ENCODE measurements around the gene NUDCD3.

Gene NUDCD3

GRCh38 chr7:44375926-44376342, 114.5 kb downstream of the NUDCD3 start:
- DNase-seq (ENCODE audit: extremely low spot score, insufficient read length, low read depth) (no peak), FAIRE-seq (no peak)

- no peak for DNase-seq (ENCODE audit: extremely low spot score, insufficient read length, low read depth)
Measured at GRCh38 chr7:44375236-44375699, 115.2 kb downstream of the NUDCD3 start.

DNA sequence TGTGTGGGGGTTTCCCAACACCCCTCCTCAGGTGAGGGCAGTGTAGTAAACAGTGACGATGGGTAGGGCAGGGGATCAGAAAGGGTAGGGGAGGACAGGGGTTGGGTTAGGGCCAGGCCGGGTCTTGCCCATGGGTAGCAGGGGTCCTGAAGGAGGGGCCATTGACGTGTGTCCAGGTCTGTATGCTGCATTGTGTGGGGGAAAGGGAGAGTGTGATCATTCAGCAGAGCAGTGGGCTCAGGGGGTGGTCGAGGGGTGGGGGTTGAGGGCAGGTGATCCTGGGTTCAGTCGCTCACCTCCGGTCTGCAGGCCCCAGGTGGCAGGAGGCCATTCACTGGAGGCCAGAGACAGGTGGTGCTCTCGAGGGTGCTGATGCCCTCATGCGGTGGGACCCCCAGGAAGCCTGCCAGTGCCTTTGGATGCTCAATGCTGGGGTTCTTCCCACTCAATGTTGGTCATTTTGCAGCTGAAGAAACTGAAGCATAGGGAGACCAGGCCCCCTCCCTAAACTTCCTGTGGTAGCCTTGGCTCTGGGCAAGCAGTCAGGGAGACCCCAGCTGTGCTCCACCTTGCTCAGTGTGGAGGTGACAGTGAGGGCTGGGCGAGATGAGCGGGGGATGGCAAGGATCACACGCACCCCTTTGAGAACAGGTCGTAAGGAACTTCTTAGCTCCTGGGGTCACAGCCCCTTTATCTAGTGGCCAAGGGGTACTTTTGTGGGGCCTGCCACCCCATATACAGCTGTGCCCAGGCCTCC, 116.3 kb downstream of the NUDCD3 start:
- DNase-seq (ENCODE audit: extremely low spot score, insufficient read length, low read depth) (no peak), FAIRE-seq (no peak)

More at GRCh38 chr7:44375236-44375699, 115.2 kb downstream of the NUDCD3 start:
- FAIRE-seq, result no peak

DNA sequence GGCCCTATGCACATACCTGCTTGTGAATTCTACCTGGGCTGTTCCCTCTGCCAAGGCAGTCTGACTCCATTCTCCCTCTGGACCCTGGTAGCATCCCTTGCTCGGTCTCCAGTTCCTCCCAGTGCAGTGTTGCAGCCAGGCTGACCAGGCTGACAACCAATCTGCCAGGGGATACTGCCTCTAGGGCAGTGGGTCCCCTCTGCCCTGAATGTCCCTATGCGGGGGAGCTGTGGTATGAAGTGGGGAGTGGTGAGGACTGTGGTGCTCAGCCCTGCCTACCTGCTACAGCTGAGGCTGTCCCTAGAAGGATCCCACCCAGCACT, 117.1 kb downstream of the NUDCD3 start:
- FAIRE-seq, result no peak

DNA sequence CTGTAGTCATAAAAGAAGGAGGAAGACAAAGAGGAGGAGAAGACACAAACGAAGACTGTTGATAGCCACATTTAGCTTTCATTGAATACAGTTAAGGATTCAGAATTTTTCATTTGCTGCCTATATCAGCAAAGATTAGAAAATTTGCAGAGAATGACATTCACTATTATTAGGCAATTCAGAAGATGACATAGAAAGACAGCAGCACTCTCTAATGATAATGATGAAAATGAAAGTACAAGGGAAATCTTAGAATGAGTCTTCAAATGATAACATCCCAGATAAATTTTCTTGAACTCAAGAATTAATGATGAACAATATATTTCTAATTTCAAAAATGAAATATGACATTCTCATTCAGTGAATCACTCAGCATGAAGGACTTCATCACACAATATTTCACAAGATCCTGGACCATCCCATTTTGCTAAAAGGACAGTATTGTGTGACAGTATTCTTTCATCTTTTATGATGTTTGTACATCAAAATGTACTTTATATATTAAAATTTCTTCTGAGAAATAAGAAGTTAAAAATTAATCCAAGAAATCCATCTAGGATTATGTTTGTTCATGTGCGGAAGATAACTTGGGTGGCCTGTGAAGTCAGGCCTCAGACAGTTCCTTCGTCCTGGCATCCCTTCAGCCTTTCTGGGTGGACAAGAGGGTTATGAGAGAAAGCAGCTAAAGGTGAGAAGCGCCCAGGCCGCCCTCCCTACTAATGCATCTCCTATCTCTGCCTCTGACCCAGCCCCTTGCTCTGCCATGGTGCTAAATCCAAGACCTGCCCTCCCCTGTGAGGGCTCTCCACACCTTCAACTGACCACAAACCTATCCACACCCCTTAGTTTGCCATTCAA, 117.7 kb downstream of the NUDCD3 start:
- DNase-seq (ENCODE audit: extremely low spot score, insufficient read length, low read depth) (no peak), FAIRE-seq (no peak)

More for the DNA sequence above, 117.1 kb downstream of the NUDCD3 start:
- DNase-seq (ENCODE audit: extremely low spot score, insufficient read length, low read depth), result no peak

GRCh38 chr7:44368885-44369284, 121.6 kb downstream of the NUDCD3 start:
- no peak for FAIRE-seq
- DNase-seq (ENCODE audit: extremely low spot score, insufficient read length, low read depth), result no peak

DNA sequence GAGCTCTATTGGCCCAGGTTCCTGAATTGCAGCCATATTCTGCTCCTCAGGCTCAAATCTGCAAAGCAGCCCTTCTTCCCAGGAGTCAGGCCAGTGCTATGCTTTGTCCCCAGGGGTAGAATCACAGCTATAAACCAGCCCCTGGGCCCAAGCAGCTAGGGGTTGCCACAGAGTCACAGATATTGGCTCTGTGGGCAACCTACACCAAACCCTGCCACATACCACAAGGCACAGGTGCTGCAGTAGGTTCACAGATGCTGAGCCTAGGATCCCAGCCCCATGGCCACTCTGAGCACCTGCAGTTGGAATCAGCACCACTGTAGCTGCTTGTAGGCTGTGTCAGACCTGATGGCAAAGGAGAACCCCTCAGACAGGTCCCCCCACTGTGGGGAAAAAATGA, 122.0 kb downstream of the NUDCD3 start:
- DNase-seq (ENCODE audit: extremely low spot score, insufficient read length, low read depth) (no peak), FAIRE-seq (no peak)

DNA sequence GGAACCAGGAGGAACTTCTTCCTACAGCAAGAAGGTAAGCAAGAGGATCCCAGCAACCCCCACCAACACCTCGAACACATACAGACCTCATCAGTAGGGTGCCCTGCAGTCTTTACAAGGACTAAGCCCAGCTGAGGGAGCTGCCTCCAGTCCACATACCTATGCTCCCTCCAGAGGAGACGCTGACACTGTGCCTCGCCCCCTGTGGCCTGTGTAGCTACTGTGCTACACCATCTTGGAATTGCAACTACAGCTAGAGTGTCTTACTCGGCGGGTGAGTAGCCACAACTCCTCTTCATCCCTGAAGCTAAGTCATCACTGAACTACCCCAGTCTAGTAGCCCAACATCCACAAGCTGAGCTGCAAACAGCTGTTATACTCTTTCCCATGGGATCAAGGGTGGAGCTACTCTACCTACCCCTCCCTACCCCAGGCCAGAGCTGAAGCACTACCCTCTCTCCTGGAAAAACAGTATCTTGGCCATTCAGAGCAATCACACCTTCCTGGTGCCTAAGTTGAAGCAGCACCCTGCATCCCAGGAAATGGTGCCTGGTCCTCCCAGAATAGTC, 122.9 kb downstream of the NUDCD3 start:
- no peak for FAIRE-seq
- DNase-seq (ENCODE audit: extremely low spot score, insufficient read length, low read depth), result no peak

GRCh38 chr7:44366986-44367385, 123.5 kb downstream of the NUDCD3 start:
- no peak for DNase-seq (ENCODE audit: extremely low spot score, insufficient read length, low read depth)
- FAIRE-seq, result no peak

DNA sequence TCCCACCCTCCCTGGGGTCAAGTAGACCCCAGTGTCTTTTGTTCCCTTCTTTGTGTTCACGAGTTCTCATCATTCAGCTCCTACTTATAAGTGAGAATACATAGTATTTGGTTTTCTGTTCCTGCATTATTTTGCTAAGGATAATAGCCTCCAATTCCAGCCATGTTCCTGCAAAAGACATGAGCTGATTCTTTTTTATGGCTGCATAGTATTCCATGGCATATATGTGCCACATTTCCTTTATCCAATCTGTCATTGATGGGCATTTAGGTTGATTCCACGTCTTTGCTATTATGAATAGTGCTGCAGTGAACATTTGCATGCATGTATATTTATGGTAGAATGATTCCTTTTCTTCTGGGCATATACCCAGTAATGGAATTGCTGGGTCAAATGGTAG, 136.8 kb downstream of the NUDCD3 start:
- DNase-seq (ENCODE audit: extremely low spot score, insufficient read length, low read depth) (no peak), FAIRE-seq (no peak)

DNA sequence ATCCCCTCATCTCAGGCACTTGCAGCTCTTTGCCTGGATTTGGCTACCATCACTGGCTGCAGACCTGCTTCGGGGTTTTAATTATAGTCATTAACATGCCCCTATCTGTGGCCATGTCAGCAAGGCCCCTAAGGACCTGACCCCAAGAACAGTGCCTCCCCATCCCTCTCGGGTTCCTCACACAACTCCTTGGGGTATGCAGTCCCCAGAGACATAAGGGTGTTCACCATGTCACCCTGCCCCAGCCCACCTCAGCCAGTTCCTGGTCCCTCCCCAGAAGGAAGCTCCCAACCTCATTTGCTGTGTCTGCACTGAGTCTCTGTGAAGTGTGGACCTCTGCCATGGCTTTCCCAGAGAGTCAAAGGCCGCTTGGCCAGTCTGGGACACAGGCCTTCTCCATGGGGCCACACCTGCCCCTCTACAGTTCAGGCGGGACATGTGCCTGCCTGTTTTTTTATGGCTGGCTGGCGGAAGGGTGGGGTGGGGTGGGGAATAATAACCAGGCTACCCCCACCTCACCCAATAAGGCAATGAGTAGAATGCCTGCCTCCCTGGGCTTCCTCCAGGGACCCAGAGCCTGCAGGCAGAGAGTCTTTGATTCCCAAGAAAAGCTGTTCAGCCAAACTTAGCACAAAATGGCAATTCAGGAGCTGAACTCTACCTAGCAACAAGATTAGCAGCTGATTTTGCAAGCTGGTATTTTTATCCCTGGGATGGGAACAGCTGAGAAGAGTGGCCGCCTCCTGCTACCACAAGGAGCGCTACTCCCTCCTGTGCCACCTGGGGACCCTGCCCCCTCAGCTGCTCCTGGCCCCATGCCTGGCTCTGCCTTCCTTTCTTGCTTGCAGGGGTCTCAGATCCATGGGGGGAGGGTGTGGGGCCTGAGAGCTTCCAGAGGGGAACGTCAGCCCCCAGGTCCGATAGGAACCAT, 141.3 kb downstream of the NUDCD3 start:
- FAIRE-seq (no peak), DNase-seq (ENCODE audit: extremely low spot score, insufficient read length, low read depth) (no peak)

- DNase-seq (ENCODE audit: extremely low spot score, insufficient read length, low read depth) (peak; percentile 15), FAIRE-seq (peak; percentile 67)
Measured at GRCh38 chr7:44348300-44348699, 142.2 kb downstream of the NUDCD3 start.

- no peak for DNase-seq (ENCODE audit: extremely low spot score, insufficient read length, low read depth)
- no peak for FAIRE-seq
Measured at GRCh38 chr7:44347546-44348114, 142.8 kb downstream of the NUDCD3 start.

DNA sequence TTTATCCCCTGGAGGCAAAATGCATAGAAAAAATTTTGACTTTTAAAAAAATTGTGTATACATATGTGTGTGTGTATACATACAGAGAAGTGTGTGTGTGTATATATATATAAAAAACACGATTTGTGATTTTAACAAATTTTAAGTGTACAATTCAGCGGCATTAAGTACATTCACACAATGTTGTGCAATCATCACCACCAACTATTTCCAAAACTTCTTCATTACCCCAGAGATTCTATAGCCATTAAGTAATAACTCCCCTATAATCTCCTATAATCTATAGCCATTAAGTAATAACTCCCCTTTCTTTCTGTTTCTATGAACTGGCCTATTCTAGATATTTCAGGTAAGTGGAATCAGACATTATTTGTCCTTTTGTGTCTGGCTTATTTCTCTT, 144.4 kb downstream of the NUDCD3 start:
- no peak for FAIRE-seq

DNA sequence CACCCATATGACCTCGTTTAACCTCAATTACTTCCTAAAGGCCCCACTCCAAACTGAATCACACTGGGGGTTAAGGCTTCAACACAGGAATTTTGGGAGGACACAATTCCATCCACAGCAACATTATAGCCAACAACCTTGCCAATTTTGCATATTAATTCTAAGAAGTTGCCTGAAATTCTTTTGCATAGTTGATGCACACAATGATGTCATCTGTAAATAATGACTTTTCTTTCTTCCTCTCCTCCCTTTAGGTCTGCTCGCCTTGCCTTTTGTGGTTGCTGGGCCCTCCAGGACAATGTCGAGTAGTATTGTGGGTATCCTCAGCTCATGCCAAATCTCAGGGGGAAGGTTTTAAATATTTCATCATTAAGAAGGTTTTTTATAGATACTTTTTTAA, 149.1 kb downstream of the NUDCD3 start:
- DNase-seq (ENCODE audit: extremely low spot score, insufficient read length, low read depth) (no peak), FAIRE-seq (no peak)

More for the DNA sequence above, 144.4 kb downstream of the NUDCD3 start:
- DNase-seq (ENCODE audit: extremely low spot score, insufficient read length, low read depth), result no peak

- FAIRE-seq, result peak; percentile 68
- DNase-seq (ENCODE audit: extremely low spot score, insufficient read length, low read depth), result no peak
Measured at GRCh38 chr7:44338600-44338999, 151.9 kb downstream of the NUDCD3 start.

DNA sequence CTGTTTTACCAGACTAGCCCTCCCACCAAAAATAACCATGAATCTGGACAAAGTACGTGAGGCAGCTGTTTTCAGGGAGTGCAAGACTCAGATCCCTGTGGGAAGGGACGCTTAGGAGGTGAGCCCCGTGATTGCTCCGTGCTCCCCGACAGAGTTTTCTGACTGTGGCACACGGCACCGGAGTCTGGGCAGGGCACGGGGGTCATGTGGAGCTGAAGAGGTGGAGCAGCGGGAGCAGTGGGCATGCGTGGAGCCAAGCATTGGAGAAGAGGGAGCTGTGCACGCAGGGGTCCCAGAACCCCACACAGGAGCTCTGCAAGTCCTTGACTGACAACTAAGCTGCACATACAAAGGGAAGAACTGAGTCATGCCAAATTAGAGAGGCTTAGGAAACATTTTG, 154.0 kb downstream of the NUDCD3 start:
- DNase-seq (ENCODE audit: extremely low spot score, insufficient read length, low read depth) (no peak), FAIRE-seq (no peak)

DNA sequence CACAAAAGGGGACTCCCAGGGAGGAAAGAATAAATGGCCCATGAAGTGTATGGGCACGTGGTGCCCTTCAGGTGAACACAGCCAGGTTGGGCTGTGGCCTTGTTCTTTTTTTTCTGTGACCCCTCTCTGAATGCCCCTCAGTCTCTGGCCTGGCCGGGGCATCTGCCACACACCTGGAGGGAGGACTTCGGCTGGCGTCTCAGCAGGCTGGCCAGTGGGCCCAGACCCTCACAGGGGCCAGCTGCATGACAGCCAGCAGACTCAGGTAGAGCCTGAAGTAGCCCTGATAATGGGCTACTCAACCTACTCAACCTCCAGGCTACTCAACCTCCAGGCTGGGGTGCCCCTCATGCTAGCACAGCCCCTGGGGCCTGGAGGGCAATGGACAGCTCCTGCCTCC, 155.3 kb downstream of the NUDCD3 start:
- no peak for FAIRE-seq

GRCh38 chr7:44334734-44335097, 155.7 kb downstream of the NUDCD3 start:
- DNase-seq (ENCODE audit: extremely low spot score, insufficient read length, low read depth) (no peak), FAIRE-seq (no peak)

More for the DNA sequence above, 155.3 kb downstream of the NUDCD3 start:
- DNase-seq (ENCODE audit: extremely low spot score, insufficient read length, low read depth), result no peak

All from GM18507 (cell line).